Keratinocyte (primary cell): ENCODE data around the gene LDLRAD4. TPM values are rescaled to one million over a fixed set of nuclear protein-coding genes. Genes with fewer than 3 reads are reported as not detected.

Experiments used
- DNase-seq: peaks from one replicate; pipeline ENCODE4 v3.0.0-alpha.2; 2011; ENCODE audit warnings: low read depth, missing footprints, low spot score
- FAIRE-seq: peaks from 2 replicates; lab custom pipeline; 2011; peaks lifted over from hg19 to GRCh38; lab: Jason Lieb, UNC
- H2AFZ ChIP-seq: 2 replicates; pipeline ENCODE4 v1.6.0; 2012; ENCODE audit warnings: low read length, control low read depth, inconsistent platforms; ENCODE audit not compliant: control insufficient read depth
- H3K27ac ChIP-seq: 2 replicates; pipeline ENCODE4 v1.5.1; 2011; ENCODE audit warnings: low read length; ENCODE audit not compliant: control insufficient read depth, insufficient read depth
- H3K27me3 ChIP-seq: 3 replicates; pipeline ENCODE4 v1.6.0; 2011; ENCODE audit warnings: low read length; ENCODE audit not compliant: control insufficient read depth, insufficient read depth; ENCODE audit errors: extremely low read depth
- H3K36me3 ChIP-seq, 2 experiments: 2 replicates in 1 of 2; 3 replicates in 1 of 2; pipeline ENCODE4 v1.5.1; 2011; ENCODE audit warnings: low read length in 2 of 2, mild to moderate bottlenecking in 1 of 2; ENCODE audit not compliant: control insufficient read depth in 2 of 2, insufficient read depth in 2 of 2; ENCODE audit errors: extremely low read depth in 1 of 2
- H3K4me1 ChIP-seq: 3 replicates; pipeline ENCODE4 v1.5.1; 2011; ENCODE audit warnings: low read length; ENCODE audit not compliant: control insufficient read depth, insufficient read depth; ENCODE audit errors: extremely low read depth
- H3K4me2 ChIP-seq: 3 replicates; pipeline ENCODE4 v1.6.0; 2011; ENCODE audit warnings: low read depth, low read length; ENCODE audit not compliant: control insufficient read depth, insufficient read depth; ENCODE audit errors: extremely low read depth
- H3K4me3 ChIP-seq, 3 experiments: fragments of 200-600 bp in 1 of 3; sonication (generic) in 1 of 3; 2 replicates in 2 of 3; 3 replicates in 1 of 3; pipeline ENCODE4 v1.5.1; 2011 to 2016; ENCODE audit warnings: low read length in 3 of 3, mild to moderate bottlenecking in 3 of 3, control low read depth in 2 of 3, inconsistent platforms in 1 of 3, low read depth in 1 of 3, mixed read lengths in 1 of 3, mixed run types in 1 of 3, moderate library complexity in 1 of 3; ENCODE audit not compliant: control insufficient read depth in 2 of 3, insufficient read depth in 2 of 3; ENCODE audit errors: extremely low read depth in 1 of 3
- H3K79me2 ChIP-seq: 2 replicates; pipeline ENCODE4 v1.6.0; 2012; ENCODE audit warnings: low read length; ENCODE audit not compliant: control insufficient read depth, insufficient read depth
- H3K9ac ChIP-seq: 3 replicates; pipeline ENCODE4 v1.6.0; 2011; ENCODE audit warnings: low read length; ENCODE audit not compliant: control insufficient read depth, insufficient read depth; ENCODE audit errors: extremely low read depth
- H3K9me1 ChIP-seq: 3 replicates; pipeline ENCODE4 v1.6.0; 2011; ENCODE audit warnings: low read length; ENCODE audit not compliant: control insufficient read depth, insufficient read depth; ENCODE audit errors: extremely low read depth
- H3K9me3 ChIP-seq: 2 replicates; pipeline ENCODE4 v1.5.1; 2012; ENCODE audit warnings: low read depth, low read length; ENCODE audit not compliant: control insufficient read depth
- H4K20me1 ChIP-seq: 3 replicates; pipeline ENCODE4 v1.6.0; 2011; ENCODE audit warnings: low read length; ENCODE audit not compliant: control insufficient read depth, insufficient read depth; ENCODE audit errors: extremely low read depth
- EZH2 ChIP-seq: IDR thresholded peaks from one replicate; pipeline ENCODE4 v1.6.1; 2012; ENCODE audit warnings: inconsistent platforms, mild to moderate bottlenecking, low read length, moderate library complexity
- dilution Hi-C: fragments of 300-500 bp; cut with MboI; formaldehyde crosslinking; loops from one replicate; pipeline ENCODE4 v1.7.0; 2020; ENCODE audit warnings: low sequenced_read_pairs; ENCODE audit not compliant: extremely low pct_ligation_motif_present
- polyA plus RNA-seq, 5 experiments: library from polyadenylated mRNA; depleted of rRNA in 3 of 5; stranded (reverse) in 3 of 5; stranded (forward) in 1 of 5; unstranded in 1 of 5; fragments of >200 nt; gene quantifications; 1 replicate in 1 of 5; 2 replicates in 3 of 5; 3 replicates in 1 of 5; pipeline versions ENCODE4 v1.2.1 to v1.2.3, GENCODE V29; 2011 to 2012; ENCODE audit warnings: missing spikeins in 2 of 5, low read depth in 1 of 5, low replicate concordance in 1 of 5
- TF ChIP-seq, protein P1 (sequence below), 3 experiments: IDR thresholded peaks in 1 of 3; conservative IDR thresholded peaks in 1 of 3; optimal IDR thresholded peaks in 1 of 3; 2 replicates in 2 of 3; 3 replicates in 1 of 3; pipeline versions ENCODE3 to v1.5.1; 2011; ENCODE audit warnings: low read length in 3 of 3, mild to moderate bottlenecking in 3 of 3, moderate library complexity in 2 of 3, control low read depth in 1 of 3, inconsistent platforms in 1 of 3; ENCODE audit not compliant: insufficient read depth in 2 of 3; ENCODE audit errors: extremely low read depth in 1 of 3

LDLRAD4 gene
- polyA plus RNA-seq, 1 donor (not counting 4 experiments of a cell fraction or from before 2014, with no cell fraction given): not detected

DNA sequence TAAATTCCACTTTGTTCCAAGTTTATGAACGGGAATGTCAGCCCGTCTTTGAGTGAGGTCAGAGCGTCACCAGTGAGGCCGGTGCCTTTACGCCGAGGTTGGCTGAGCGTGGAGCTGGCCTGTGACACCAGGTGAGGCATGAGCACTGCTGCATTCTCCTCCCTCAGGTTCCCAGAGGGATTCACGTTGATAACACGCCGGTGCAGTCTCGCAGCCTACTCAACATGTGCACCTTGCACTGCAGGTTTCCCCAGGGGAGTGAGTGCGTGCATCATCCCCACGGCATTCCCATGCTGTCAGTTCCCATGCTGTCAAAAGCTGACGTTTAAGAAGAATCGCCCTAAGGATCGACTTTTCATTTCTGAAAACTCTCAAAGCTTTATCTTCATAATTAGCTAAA, 213.3 kb downstream of the LDLRAD4 start:
- no peaks in the 10 kb centered on the region for H3K4me1 ChIP-seq
- no peak overlapping the region for H3K4me3 ChIP-seq
- H3K9me1 ChIP-seq: no peaks in the 10 kb centered on the region
- H3K79me2 ChIP-seq: no peaks in the 10 kb centered on the region
- H3K4me2 ChIP-seq: no peak overlapping the region
- dilution Hi-C loops: no loop called here
- FAIRE-seq (no peak), DNase-seq (no peak)
- H3K27ac ChIP-seq: no peak overlapping the region
- H3K27me3 ChIP-seq: no peaks in the 10 kb centered on the region
- no peaks in the 10 kb centered on the region for H3K9me3 ChIP-seq
- TF ChIP-seq, protein P1, sequence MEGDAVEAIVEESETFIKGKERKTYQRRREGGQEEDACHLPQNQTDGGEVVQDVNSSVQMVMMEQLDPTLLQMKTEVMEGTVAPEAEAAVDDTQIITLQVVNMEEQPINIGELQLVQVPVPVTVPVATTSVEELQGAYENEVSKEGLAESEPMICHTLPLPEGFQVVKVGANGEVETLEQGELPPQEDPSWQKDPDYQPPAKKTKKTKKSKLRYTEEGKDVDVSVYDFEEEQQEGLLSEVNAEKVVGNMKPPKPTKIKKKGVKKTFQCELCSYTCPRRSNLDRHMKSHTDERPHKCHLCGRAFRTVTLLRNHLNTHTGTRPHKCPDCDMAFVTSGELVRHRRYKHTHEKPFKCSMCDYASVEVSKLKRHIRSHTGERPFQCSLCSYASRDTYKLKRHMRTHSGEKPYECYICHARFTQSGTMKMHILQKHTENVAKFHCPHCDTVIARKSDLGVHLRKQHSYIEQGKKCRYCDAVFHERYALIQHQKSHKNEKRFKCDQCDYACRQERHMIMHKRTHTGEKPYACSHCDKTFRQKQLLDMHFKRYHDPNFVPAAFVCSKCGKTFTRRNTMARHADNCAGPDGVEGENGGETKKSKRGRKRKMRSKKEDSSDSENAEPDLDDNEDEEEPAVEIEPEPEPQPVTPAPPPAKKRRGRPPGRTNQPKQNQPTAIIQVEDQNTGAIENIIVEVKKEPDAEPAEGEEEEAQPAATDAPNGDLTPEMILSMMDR (optimal IDR thresholded peaks at IDR 0.05 in 1 of 3, IDR thresholded peaks at IDR 0.05 in 1 of 3, conservative IDR thresholded peaks at IDR 0.05 in 1 of 3; ENCODE audit: extremely low read depth in 1 of 3, insufficient read depth in 2 of 3, low read length in 3 of 3): no peak
- TF ChIP-seq EZH2: no peak
- no peak overlapping the region for H3K9ac ChIP-seq
- no peaks in the 10 kb centered on the region for H3K36me3 ChIP-seq
- no peak overlapping the region for H2AFZ ChIP-seq
- H4K20me1 ChIP-seq: no peaks in the 10 kb centered on the region

DNA sequence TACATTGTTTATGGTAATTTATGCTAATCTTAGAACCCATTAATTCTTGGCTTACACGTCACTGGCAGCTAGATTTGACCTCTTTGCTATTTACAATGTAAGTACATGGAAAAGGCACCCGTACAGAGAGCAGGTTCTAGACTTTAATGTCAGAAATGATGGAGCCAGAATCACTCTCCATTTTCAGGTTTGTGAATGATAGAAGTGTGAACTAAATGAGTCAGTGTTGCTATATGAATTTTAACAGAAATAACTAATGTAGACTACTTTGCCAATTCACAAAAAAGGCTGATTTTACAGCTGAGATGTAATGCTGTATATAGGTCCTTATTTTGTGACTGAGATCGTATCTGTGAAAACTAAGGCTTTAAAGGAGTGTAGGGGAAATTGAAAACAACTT, 214.6 kb downstream of the LDLRAD4 start:
- Histone ChIP-seq H4K20me1 (no peaks in the 10 kb centered on the region), H3K4me2 (no peak overlapping the region), H3K27ac (no peak overlapping the region), H2AFZ (no peak overlapping the region), H3K9me1 (no peaks in the 10 kb centered on the region), H3K4me3 (no peak overlapping the region), H3K27me3 (no peaks in the 10 kb centered on the region), H3K36me3 (no peaks in the 10 kb centered on the region), H3K4me1 (no peaks in the 10 kb centered on the region), H3K9me3 (no peaks in the 10 kb centered on the region), H3K79me2 (no peaks in the 10 kb centered on the region), H3K9ac (no peak overlapping the region)
- FAIRE-seq (no peak), DNase-seq (no peak)
- no peak for TF ChIP-seq EZH2
- TF ChIP-seq, protein P1 (optimal IDR thresholded peaks at IDR 0.05 in 1 of 3, IDR thresholded peaks at IDR 0.05 in 1 of 3, conservative IDR thresholded peaks at IDR 0.05 in 1 of 3; ENCODE audit: extremely low read depth in 1 of 3, insufficient read depth in 2 of 3, low read length in 3 of 3): no peak
- dilution Hi-C loops: no loop called here
